ENCODE results near the gene PIP5KL1. TPM values are rescaled to one million over a fixed set of nuclear protein-coding genes. Genes with fewer than 3 reads are reported as not detected.

The PIP5KL1 gene
- polyA plus RNA-seq, 3 donors from 2014 or later, result 0.14 to 0.18 TPM; not detected in 1

- peak; percentile 91 to 94 (median 94) for DNase-seq
- Mint-ChIP-seq H3K4me3 (peak within 1 kb of the TSS; percentile 76 to 82 (median 80)), H3K27ac (peak within 1 kb of the TSS in 5 of 6 donors; percentile 23 to 81 (median 64)), H3K4me1 (peaks cover 39 to 47% of the 10 kb centered on the region in 2 donors), H3K9me3 (no peaks in the 10 kb centered on the region), H3K36me3 (peaks cover 0 to 12% (median 0%) of the 10 kb centered on the region in 3 donors), H3K27me3 (ENCODE audit: low read depth in 3 of 3) (peaks cover 5 to 6% (median 6%) of the 10 kb centered on the region in 3 donors)
Observed at GRCh38 chr9:127916720-127917581, 13.6 kb downstream of the PIP5KL1 start, which contains the start of gene ST6GALNAC4. Gene ST6GALNAC4, minus strand, starts transcription at chr9:127917041. Its CDS starts 622 bp downstream, at chr9:127916419.

GRCh38 chr9:127915801-127916719 is 14.5 kb downstream of the PIP5KL1 start:
- Mint-ChIP-seq H3K27ac (peak overlapping the region in 5 of 6 donors; percentile 8 to 81 (median 55)), H3K9me3 (no peaks in the 10 kb centered on the region), H3K4me3 (peak overlapping the region; percentile 76 to 82 (median 80)), H3K27me3 (ENCODE audit: low read depth in 3 of 3) (peaks cover 3 to 5% (median 3%) of the 10 kb centered on the region in 3 donors), H3K4me1 (peaks cover 39 to 43% of the 10 kb centered on the region in 2 donors), H3K36me3 (peaks cover 2 to 20% (median 2%) of the 10 kb centered on the region in 3 donors)
- DNase-seq, result peak in 1 of 3 donors; percentile 26

DNA sequence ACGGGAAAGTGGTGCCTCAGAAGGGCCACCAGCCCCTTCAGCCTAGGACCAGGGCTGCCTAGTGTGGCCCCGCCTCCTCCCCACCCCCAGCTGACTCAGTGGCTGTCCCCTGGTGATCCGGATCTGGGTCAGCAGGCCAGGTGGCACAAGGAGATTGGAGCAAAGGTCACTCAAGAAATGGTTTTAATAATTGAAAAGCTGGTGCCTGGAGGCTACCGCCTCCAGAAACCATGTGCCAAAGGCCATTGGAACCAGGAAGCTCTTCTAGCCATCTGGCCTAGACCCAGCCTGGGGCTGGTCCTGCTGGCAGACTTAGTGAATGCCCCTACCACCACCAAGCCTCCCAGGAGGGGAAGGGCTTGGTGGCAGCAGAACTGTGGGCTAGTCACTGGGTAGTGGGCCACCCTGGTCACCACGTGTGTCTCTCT is 15.2 kb downstream of the PIP5KL1 start:
- H3K27ac Mint-ChIP-seq, result peak overlapping the region in 4 of 6 donors; percentile 31 to 81 (median 66)
- peak overlapping the region in 3 of 5 donors; percentile 78 to 82 (median 81) for H3K4me3 Mint-ChIP-seq
- no peaks in the 10 kb centered on the region for H3K9me3 Mint-ChIP-seq
- H3K27me3 Mint-ChIP-seq (ENCODE audit: low read depth in 3 of 3), result peaks cover 2 to 3% (median 3%) of the 10 kb centered on the region in 3 donors
- H3K4me1 Mint-ChIP-seq, result peaks cover 39 to 49% of the 10 kb centered on the region in 2 donors
- DNase-seq, result no peak
- peaks cover 8 to 25% (median 8%) of the 10 kb centered on the region in 3 donors for H3K36me3 Mint-ChIP-seq

DNA sequence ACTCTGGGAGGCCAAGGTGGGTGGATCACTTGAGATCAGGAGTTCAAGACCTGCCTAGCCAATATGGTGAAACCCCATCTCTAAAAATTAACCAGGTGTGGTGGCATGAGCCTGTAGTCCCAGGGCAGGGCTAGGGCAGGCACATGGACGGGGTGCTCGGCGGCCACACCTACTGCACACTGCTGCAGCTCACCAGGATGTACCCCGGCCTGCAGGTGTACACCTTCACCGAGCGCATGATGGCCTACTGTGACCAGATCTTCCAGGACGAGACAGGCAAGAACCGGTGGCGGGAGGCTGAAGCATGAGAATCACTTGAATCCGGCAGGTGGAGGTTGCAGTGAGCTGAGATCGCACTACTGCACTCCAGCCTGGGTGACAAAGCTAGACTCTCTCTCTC is 16.9 kb downstream of the PIP5KL1 start:
- H3K4me1 Mint-ChIP-seq, result peaks cover 31 to 37% of the 10 kb centered on the region in 2 donors
- H3K27ac Mint-ChIP-seq, result peak overlapping the region in 1 of 6 donors; percentile 26
- DNase-seq, result no peak
- H3K36me3 Mint-ChIP-seq, result peaks cover 8 to 25% (median 8%) of the 10 kb centered on the region in 3 donors
- H3K9me3 Mint-ChIP-seq, result no peaks in the 10 kb centered on the region
- peaks cover 0 to 3% (median under 1%) of the 10 kb centered on the region in 3 donors for H3K27me3 Mint-ChIP-seq (ENCODE audit: low read depth in 3 of 3)
- no peak overlapping the region for H3K4me3 Mint-ChIP-seq

- Mint-ChIP-seq H3K36me3 (peaks cover 8 to 25% (median 8%) of the 10 kb centered on the region in 3 donors), H3K27ac (peak overlapping the region in 1 of 6 donors; percentile 11), H3K4me1 (peaks cover 23 to 29% of the 10 kb centered on the region in 2 donors), H3K27me3 (ENCODE audit: low read depth in 3 of 3) (peaks cover 0 to 2% (median 0%) of the 10 kb centered on the region in 3 donors), H3K4me3 (no peak overlapping the region), H3K9me3 (no peaks in the 10 kb centered on the region)
- no peak for DNase-seq
Observed at GRCh38 chr9:127912882-127913281, 17.7 kb downstream of the PIP5KL1 start.

DNA sequence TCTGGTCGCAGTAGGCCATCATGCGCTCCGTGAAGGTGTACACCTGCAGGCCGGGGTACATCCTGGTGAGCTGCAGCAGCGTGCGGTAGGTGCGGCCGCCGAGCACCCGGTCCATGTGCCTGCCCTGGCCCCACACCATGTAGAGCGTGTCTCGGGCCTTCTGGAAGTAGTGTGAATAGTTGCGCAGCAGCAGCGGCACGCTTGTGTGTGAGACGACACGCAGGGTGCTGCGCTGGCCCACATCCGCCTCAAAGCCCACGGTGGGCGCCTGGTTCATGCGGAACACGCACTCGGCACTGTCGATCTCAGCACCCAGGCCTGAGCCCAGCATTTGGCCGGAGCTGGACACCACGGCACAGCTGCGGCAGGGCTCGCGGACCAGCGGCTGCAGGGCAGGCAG is 18.3 kb downstream of the PIP5KL1 start:
- Mint-ChIP-seq H3K4me1 (peaks cover 19 to 23% of the 10 kb centered on the region in 2 donors), H3K4me3 (no peak overlapping the region), H3K36me3 (peaks cover 8 to 25% (median 8%) of the 10 kb centered on the region in 3 donors), H3K27ac (no peak overlapping the region), H3K9me3 (no peaks in the 10 kb centered on the region), H3K27me3 (ENCODE audit: low read depth in 3 of 3) (no peaks in the 10 kb centered on the region)
- no peak for DNase-seq

DNA sequence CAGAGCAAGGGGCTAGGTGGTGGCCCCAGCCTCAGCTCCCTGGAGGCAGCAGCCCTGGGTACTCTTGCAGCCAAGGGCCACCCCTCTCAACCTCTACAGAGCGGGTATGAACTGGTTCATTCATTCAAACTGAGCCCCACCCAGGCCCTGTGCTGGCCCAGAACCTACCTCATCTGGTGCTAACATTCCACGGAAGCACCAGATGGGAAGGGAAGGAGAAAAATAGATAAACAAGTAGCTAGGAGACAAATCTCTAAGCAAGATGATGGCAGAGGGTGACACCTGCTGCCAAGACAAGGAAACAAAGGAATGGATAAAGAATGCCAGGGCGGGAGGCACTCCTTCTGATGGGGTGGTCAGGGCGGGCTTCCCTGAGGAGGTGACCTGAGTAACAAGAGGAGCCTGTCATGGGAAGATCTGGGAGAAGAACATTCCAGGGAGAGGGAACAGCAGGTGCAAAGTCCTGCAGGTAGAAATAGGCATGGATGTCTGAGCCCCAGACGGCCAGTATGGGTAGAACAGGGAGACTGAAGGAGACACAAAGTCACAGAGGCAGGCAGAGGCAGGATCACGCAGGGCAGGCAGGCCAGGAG is 19.9 kb downstream of the PIP5KL1 start:
- DNase-seq, result no peak

GRCh38 chr9:127909839-127910273 is 20.7 kb downstream of the PIP5KL1 start:
- Mint-ChIP-seq H3K27me3 (ENCODE audit: low read depth in 3 of 3) (peaks cover 10 to 18% (median 18%) of the 10 kb centered on the region in 3 donors), H3K4me1 (peaks cover 26 to 31% of the 10 kb centered on the region in 2 donors), H3K36me3 (peaks cover 8 to 25% (median 8%) of the 10 kb centered on the region in 3 donors), H3K27ac (peak overlapping the region in 5 of 6 donors; percentile 29 to 84 (median 55)), H3K4me3 (no peak overlapping the region), H3K9me3 (no peaks in the 10 kb centered on the region)
- no peak for DNase-seq

More for the DNA sequence above, 19.9 kb downstream of the PIP5KL1 start:
- Mint-ChIP-seq H3K27me3 (ENCODE audit: low read depth in 3 of 3) (peaks cover 7 to 11% (median 9%) of the 10 kb centered on the region in 3 donors), H3K4me3 (no peak overlapping the region), H3K4me1 (peaks cover 22 to 29% of the 10 kb centered on the region in 2 donors), H3K9me3 (no peaks in the 10 kb centered on the region), H3K36me3 (peaks cover 8 to 25% (median 8%) of the 10 kb centered on the region in 3 donors), H3K27ac (peak overlapping the region in 3 of 6 donors; percentile 1 to 78 (median 58))

GRCh38 chr9:127908660-127908926 is 22.0 kb downstream of the PIP5KL1 start:
- Mint-ChIP-seq H3K36me3 (peaks cover 8 to 21% (median 8%) of the 10 kb centered on the region in 3 donors), H3K27me3 (ENCODE audit: low read depth in 3 of 3) (peaks cover 15 to 25% (median 24%) of the 10 kb centered on the region in 3 donors), H3K9me3 (no peaks in the 10 kb centered on the region), H3K4me3 (no peak overlapping the region), H3K27ac (peak overlapping the region in 3 of 6 donors; percentile 35 to 99 (median 69)), H3K4me1 (peaks cover 39 to 44% of the 10 kb centered on the region in 2 donors)
- DNase-seq, result no peak

DNA sequence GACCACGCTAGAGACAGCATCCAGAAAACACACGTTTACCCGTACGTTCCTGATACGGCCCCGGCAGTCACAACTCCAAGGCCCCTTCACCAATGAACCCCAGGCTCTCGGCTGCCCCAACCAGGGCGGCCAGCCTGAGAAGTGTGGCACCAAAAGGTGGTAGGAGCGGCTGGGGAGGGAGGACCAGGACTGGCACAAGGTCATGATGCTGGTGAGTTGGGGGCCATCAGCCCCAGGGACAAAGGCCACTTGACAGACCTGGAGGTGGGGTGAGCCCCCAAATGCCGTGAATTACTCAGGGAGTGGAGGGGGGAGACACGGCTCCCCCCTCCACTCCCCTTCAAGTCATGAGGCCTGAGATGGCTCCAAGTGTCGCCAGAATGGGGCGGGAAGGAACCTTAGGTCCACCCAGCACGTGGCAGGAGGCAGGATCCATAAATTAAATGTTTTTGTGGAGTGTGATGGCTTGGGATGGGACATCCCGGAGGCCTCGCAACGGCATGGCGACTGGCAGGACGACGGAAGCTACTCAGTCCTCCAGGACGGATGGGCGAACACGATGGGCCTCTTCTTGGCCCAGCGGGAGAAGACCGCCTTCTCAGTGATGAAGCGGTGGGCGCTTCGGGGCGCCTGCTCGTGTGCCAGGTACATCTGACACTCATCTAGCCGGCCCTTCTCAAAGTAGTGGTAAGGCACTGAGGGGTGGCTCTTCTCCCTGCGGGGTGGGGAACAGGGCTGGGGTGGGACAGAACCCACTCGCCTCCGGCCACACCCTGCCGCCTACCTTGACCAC is 22.5 kb downstream of the PIP5KL1 start:
- H3K36me3 Mint-ChIP-seq, result peaks cover 8 to 20% (median 8%) of the 10 kb centered on the region in 3 donors
- no peaks in the 10 kb centered on the region for H3K9me3 Mint-ChIP-seq
- no peak overlapping the region for H3K4me3 Mint-ChIP-seq
- no peak for DNase-seq
- peak overlapping the region; percentile 99 to 100 (median 100) for H3K27ac Mint-ChIP-seq
- H3K4me1 Mint-ChIP-seq, result peaks cover 44 to 49% of the 10 kb centered on the region in 2 donors
- H3K27me3 Mint-ChIP-seq (ENCODE audit: low read depth in 3 of 3), result peaks cover 19 to 27% (median 27%) of the 10 kb centered on the region in 3 donors

DNA sequence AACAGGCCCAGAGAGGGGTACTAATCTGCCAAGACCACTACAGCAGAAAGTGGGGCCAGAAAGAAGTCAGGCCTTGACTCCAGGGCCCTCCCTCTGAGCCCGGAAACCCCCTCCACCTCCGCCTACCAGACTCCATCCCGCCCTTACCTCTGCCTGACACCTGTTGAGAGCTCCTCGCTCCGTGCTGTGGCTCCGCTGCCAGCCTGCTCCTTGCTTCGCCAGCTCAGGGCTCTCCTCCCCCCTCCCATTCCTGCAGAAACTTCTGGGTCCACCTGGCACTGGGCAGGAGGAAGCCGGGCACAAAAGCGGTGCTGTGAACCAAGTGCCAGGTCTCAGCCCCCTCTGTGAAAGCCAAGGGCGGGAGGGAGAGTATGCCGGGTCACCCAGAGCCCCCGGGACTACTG is 24.8 kb downstream of the PIP5KL1 start:
- Mint-ChIP-seq H3K4me3 (peak overlapping the region; percentile 92 to 100 (median 94)), H3K27ac (peak overlapping the region; percentile 99 to 100 (median 100)), H3K4me1 (peaks cover 57 to 63% of the 10 kb centered on the region in 2 donors), H3K36me3 (peaks cover 3 to 6% (median 3%) of the 10 kb centered on the region in 3 donors), H3K9me3 (no peaks in the 10 kb centered on the region), H3K27me3 (ENCODE audit: low read depth in 3 of 3) (peaks cover 20 to 27% (median 27%) of the 10 kb centered on the region in 3 donors)
- peak; percentile 71 to 76 (median 75) for DNase-seq

Data from immature natural killer cell (primary cell).